HEK293T (cell line): ENCODE measurements around the gene SPTBN5.

Source experiments
- CTCF ChIA-PET: fragments of 350-600 bp; formaldehyde crosslinking; extraction: SDS; loops from one replicate; lab custom pipeline; 2021; ENCODE audit warnings: antibody characterized with exemption, inconsistent platforms; lab: Yijun Ruan, JAX
- POLR2A ChIA-PET: fragments of 350-600 bp; formaldehyde crosslinking; extraction: SDS; loops from one replicate; lab custom pipeline; 2020; ENCODE audit warnings: antibody characterized with exemption, inconsistent platforms; lab: Yijun Ruan, JAX
- DNase-seq: peaks from one replicate; pipeline ENCODE4 v3.0.0; 2012; ENCODE audit warnings: mixed read lengths; ENCODE audit errors: extremely low spot score
- ARNT ChIP-seq: fragments of 450-650 bp; IDR thresholded peaks from 2 replicates; pipeline ENCODE4 v1.6.1; 2017; ENCODE audit warnings: mild to moderate bottlenecking
- BHLHE40 ChIP-seq: fragments of 450-650 bp; IDR thresholded peaks from 2 replicates; pipeline ENCODE4 v1.6.1; 2016; ENCODE audit warnings: mild to moderate bottlenecking, moderate library complexity, borderline replicate concordance
- CTBP1 ChIP-seq: fragments of 450-650 bp; IDR thresholded peaks from 2 replicates; pipeline ENCODE4 v1.6.1; 2016; ENCODE audit warnings: borderline replicate concordance
- ELF4 ChIP-seq: fragments of 450-650 bp; IDR thresholded peaks from 2 replicates; pipeline ENCODE4 v1.6.1; 2017; ENCODE audit warnings: antibody characterized with exemption
- FOXA1 ChIP-seq: fragments of 450-650 bp; IDR thresholded peaks from 2 replicates; pipeline ENCODE4 v1.6.1; 2016; ENCODE audit warnings: mild to moderate bottlenecking
- FOXK2 ChIP-seq: fragments of 450-650 bp; IDR thresholded peaks from 2 replicates; pipeline ENCODE4 v1.6.1; 2016; ENCODE audit warnings: mild to moderate bottlenecking
- FOXM1 ChIP-seq: fragments of 450-650 bp; IDR thresholded peaks from 2 replicates; pipeline ENCODE4 v1.6.1; 2017; ENCODE audit warnings: mild to moderate bottlenecking, borderline replicate concordance
- HDGF ChIP-seq: fragments of 450-650 bp; IDR thresholded peaks from 2 replicates; pipeline ENCODE4 v1.6.1; 2017; ENCODE audit warnings: antibody characterized with exemption, borderline replicate concordance
- L3MBTL2 ChIP-seq: fragments of 450-650 bp; conservative IDR thresholded peaks from 2 replicates; pipeline ENCODE4 v1.6.1; 2016; ENCODE audit warnings: mild to moderate bottlenecking
- LEF1 ChIP-seq: fragments of 450-650 bp; IDR thresholded peaks from 2 replicates; pipeline ENCODE4 v1.6.1; 2017; ENCODE audit warnings: mild to moderate bottlenecking, borderline replicate concordance
- NFRKB ChIP-seq: fragments of 450-650 bp; IDR thresholded peaks from 2 replicates; pipeline ENCODE4 v1.6.1; 2016; ENCODE audit warnings: mild to moderate bottlenecking, moderate library complexity
- SP1 ChIP-seq: fragments of 450-650 bp; IDR thresholded peaks from 2 replicates; pipeline ENCODE4 v1.6.1; 2017
- SUZ12 ChIP-seq: fragments of 450-650 bp; IDR thresholded peaks from 2 replicates; pipeline ENCODE4 v1.6.1; 2016; ENCODE audit warnings: mild to moderate bottlenecking
- TARDBP ChIP-seq: fragments of 450-650 bp; IDR thresholded peaks from 2 replicates; pipeline ENCODE4 v1.6.1; 2016
- ZNF384 ChIP-seq: fragments of 450-650 bp; IDR thresholded peaks from 2 replicates; pipeline ENCODE4 v1.6.1; 2016
- TF ChIP-seq, protein P1 (sequence below): fragments of 450-650 bp; IDR thresholded peaks from 2 replicates; pipeline ENCODE4 v1.6.1; 2016

Gene SPTBN5

DNA sequence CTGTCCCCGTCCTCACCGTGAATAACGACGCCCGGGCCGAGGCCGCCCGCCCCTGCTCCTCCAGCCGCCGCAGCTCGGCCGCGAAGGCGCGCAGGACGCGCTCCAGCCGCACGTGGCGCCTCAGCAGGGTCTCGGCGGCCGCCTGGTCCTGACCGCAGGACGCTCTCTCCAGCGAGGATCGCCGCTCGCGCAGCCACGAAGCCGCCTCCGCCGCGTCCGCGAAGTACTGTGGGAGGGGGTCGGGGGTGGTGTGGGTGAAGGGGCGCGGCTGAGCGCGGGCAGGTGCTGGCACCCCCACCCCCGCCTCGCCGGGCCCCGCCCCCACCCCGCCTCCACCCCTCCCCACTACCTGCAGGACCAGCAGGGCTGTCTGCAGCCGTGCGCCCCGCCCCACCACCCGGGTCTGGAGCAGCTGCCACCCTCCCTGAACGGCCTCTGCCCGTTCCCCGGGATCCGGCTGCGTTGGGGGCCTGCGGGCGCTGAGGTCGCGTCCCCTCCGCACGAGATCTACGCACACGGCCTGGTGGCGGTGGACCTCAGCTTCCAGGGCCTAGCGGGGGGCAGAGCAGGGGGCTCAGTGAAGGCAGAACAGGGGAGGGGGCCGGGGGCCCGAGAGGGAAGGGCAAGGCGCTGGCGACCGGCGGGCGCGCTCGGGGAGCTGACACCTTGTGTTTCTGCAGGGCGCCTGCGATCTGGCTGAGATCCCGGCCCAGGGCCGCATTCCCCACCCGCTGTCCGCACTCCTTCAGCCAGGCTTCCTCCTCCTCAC is 11.7 kb downstream of the SPTBN5 start:
- no peak for TF ChIP-seq ZNF384
- no peak for TF ChIP-seq FOXM1
- no peak for TF ChIP-seq TARDBP
- TF ChIP-seq BHLHE40: no peak
- no peak for TF ChIP-seq ELF4
- no peak for TF ChIP-seq CTBP1
- no peak for TF ChIP-seq FOXK2
- TF ChIP-seq HDGF: no peak
- TF ChIP-seq L3MBTL2: no peak
- TF ChIP-seq, protein P1, sequence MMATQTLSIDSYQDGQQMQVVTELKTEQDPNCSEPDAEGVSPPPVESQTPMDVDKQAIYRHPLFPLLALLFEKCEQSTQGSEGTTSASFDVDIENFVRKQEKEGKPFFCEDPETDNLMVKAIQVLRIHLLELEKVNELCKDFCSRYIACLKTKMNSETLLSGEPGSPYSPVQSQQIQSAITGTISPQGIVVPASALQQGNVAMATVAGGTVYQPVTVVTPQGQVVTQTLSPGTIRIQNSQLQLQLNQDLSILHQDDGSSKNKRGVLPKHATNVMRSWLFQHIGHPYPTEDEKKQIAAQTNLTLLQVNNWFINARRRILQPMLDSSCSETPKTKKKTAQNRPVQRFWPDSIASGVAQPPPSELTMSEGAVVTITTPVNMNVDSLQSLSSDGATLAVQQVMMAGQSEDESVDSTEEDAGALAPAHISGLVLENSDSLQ: no peak
- no peak for TF ChIP-seq FOXA1
- TF ChIP-seq LEF1: no peak
- no peak for TF ChIP-seq SUZ12
- TF ChIP-seq NFRKB: no peak
- no peak for TF ChIP-seq ARNT
- no peak for TF ChIP-seq SP1
- POLR2A ChIA-PET: no interaction called here
- CTCF ChIA-PET: no interaction called here
- DNase-seq: no peak

DNA sequence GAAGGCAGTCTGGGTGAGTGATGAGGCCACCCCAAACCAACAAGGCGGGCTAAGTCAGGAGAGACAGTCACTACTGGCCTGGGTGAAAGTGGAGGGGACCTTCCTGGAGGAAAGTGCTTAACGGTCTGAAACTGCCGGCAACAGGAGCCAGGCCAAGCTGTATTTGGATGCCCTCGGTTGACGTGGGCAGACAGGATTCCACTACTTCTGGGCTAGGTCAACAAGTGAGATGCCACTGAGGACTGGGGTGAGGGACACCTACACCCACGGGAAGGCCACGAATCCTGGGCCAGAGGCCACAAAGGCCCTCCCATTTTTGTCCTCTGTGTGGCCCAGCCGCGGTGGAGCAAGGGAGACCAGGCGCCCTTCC is 12.3 kb downstream of the SPTBN5 start:
- CTCF ChIA-PET: interaction anchor here (0.6 to 0.7 kb wide), 2 partner anchors 23 to 63 kb away, joined by 3 to 4 read pairs; no protein-coding TSS in a partner anchor
- no peak for DNase-seq
- no peak for TF ChIP-seq BHLHE40
- no peak for TF ChIP-seq ZNF384
- no peak for TF ChIP-seq NFRKB
- TF ChIP-seq HDGF: no peak
- TF ChIP-seq, protein P1: no peak
- TF ChIP-seq ARNT: no peak
- TF ChIP-seq TARDBP: no peak
- no peak for TF ChIP-seq SP1
- POLR2A ChIA-PET: no interaction called here

DNA sequence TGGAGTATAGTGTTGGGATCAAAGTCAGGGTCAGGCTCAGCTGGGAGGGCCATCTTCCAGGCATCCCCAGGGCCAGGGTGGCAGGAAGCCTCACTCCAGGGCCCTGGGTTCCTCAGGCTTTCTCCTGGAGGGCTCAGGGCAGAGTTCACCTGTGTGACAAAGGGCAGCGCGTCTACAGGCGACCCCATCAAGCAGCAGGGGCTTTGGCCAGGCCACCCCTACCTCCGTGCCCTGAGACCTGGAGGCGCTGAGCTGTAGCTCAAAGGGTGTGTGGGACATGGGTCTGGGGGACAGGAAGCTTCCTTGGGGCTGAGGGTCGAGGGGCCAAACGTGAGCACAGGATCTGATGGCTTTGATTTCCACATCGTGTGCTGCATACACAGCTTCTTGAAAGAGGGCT is 12.8 kb downstream of the SPTBN5 start:
- DNase-seq: no peak
- TF ChIP-seq ELF4 (no peak), FOXA1 (no peak), SUZ12 (no peak), ARNT (no peak), HDGF (no peak), LEF1 (no peak), ZNF384 (no peak), TARDBP (no peak)
- TF ChIP-seq, protein P1: no peak
- ChIA-PET CTCF (interaction anchor here (0.6 to 0.7 kb wide), 2 partner anchors 23 to 63 kb away, joined by 3 to 4 read pairs; no protein-coding TSS in a partner anchor), POLR2A (no interaction called here)

DNA sequence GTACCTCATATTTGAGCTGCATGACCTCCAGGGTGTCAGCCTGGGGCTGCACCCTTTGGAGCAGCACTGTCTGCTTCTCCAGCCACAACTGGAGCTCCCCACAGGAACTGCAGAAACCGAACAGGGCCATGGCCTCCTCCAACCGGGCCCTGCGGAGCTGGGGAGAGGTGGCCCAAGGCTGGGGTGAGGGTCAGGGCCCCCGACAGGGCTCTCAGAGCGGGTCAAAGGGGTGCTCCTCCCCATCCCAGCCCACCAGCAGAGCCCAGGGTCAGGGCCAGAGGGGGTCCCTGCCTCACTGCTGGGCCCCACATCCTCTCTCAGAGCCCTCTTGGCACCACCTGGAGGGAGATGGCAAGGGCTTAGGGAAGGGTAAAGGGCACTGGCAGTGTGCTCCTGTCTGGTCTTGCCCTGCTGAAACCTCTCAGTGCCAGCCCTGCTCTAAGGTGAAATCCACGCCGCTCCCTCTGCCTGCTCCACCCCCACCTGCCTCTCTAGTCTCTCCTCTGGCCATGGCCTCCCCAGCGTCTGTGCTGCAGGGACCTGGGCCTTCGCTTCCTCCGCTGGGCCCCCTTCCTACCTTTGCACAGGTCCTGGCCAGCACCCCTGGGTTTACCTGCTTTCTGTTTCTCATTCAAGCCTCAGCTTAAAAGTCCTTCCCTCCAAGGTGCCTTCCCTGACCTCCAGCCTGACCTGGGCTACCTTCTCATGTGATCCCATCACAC is 13.5 kb downstream of the SPTBN5 start:
- ChIA-PET CTCF (no interaction called here), POLR2A (interaction anchor here (0.8 kb wide), 1 partner anchor 92 kb away, joined by 3 read pairs; the partner anchor contains the start of gene EHD4)
- no peak for TF ChIP-seq ARNT
- no peak for TF ChIP-seq ZNF384
- TF ChIP-seq SUZ12: no peak
- no peak for TF ChIP-seq NFRKB
- no peak for TF ChIP-seq TARDBP
- no peak for TF ChIP-seq BHLHE40
- no peak for TF ChIP-seq LEF1
- no peak for TF ChIP-seq HDGF
- no peak for DNase-seq

DNA sequence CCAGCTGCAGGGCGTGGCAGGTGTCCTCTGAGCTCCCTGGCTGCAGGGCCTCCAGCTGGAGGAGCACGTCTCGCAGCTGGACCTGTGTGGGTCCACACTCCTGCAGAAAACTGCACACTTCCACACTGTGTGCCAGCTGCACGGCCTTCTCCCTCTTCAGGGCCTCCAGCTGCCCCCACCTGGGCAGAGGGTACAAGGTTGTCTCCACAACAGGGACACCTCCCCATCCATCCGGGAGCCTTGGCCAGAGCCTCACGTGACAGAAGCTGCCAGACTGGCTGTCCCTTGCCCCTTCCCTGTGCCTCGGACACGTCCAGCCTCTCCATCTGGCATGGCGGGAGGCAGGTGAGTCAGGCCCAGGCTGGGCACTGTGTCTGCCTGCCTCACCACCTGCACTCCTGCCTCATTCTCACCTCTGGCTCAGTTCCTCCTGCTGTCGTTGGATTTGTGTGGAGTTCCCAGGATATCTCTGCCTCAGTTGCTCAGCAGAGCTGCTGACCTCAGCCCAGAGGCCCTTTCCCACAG is 14.5 kb downstream of the SPTBN5 start:
- TF ChIP-seq SP1: no peak
- no peak for TF ChIP-seq SUZ12
- no peak for TF ChIP-seq FOXK2
- TF ChIP-seq FOXA1: no peak
- TF ChIP-seq TARDBP: no peak
- TF ChIP-seq BHLHE40: no peak
- TF ChIP-seq NFRKB: no peak
- no peak for TF ChIP-seq ARNT
- no peak for TF ChIP-seq CTBP1
- no peak for TF ChIP-seq ELF4
- no peak for TF ChIP-seq HDGF
- TF ChIP-seq LEF1: no peak
- TF ChIP-seq, protein P1: no peak
- no peak for TF ChIP-seq L3MBTL2
- no peak for TF ChIP-seq FOXM1
- TF ChIP-seq ZNF384: no peak
- CTCF ChIA-PET: no interaction called here
- POLR2A ChIA-PET: no interaction called here
- no peak for DNase-seq
